SK-N-MC (cell line): Measurements from ENCODE around the gene FIBCD1.

Experiments
- EZH2 ChIP-seq: fragments of 200-600 bp; sonication (generic); IDR thresholded peaks from one replicate; pipeline ENCODE4 v1.6.1; 2017; ENCODE audit warnings: antibody characterized with exemption
- POLR2AphosphoS5 ChIP-seq: IDR thresholded peaks from 2 replicates; pipeline ENCODE4 v1.6.1; 2012; ENCODE audit warnings: mild to moderate bottlenecking, low read depth, low read length, borderline replicate concordance

DNA sequence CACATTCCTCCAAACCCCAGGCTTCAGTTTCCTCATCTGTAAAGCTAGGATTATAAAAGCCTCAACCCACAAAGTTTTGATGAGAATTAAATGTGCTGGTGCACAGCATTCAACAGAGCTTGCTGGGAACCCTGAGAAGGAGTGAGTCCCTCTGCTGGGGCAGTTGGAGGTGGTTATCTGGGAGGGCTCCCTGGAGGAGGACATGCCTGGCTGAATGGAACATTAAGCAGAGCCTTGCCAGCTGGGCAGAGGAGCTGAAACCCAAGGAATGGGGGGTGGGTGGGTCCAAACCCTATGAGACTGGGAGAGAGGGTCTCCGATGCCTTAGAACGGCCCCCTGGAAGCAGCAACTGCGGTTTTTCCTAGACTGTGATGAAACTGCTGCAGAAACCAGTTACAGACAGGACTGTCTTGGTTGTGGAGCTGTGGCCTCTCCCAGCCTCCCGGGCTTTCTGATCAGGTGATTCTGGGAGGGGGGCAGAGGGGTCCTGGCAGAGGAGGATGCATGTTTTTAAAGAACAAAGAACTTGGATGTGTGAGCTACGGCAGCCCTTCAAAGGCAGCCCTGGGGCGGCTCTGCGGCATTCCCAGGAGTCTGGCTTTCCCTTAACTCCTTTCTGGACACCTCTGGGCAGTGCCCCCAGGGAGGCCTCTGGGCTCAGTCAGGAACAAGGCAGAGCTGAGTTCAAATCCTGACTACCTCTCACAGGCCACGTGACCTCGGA, 20.8 kb downstream of the FIBCD1 start:
- TF ChIP-seq POLR2AphosphoS5, result no peak
- TF ChIP-seq EZH2, result no peak
